NCI-H2107 treated with DMSO at 0.1 percent for 48 hours (cell line): ENCODE results near the gene TMEFF2.
"Not testable (repeated sequence)": the region's sequence is repeated elsewhere in the genome, so short reads cannot be mapped to it uniquely, and the experiment has no call there.

Source experiments
- DNase-seq: peaks from one replicate; lab custom pipeline; 2025; ENCODE audit not compliant: unreplicated experiment; lab: John Stamatoyannopoulos, UW

TMEFF2 gene

DNA sequence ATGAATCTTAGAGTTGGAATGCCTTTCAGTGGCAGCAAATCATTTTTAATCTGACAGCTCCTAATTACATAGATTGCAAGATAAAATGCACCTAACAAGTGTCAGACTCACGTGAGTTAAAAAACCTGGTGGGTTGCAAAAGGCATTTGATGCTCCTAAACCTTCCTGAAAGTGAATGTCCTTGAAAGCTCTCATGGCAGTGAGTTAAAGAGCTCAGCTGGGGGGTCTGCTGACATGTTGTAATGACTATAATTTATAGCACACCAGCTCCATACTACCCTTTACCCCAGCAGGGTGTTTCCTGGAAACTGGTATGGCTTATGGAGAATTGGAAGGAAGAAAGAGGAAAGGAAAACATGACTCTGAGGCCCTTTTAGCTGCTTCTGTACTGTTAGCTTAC lies 256.0 kb downstream of the TMEFF2 start:
- DNase-seq, result no peak

DNA sequence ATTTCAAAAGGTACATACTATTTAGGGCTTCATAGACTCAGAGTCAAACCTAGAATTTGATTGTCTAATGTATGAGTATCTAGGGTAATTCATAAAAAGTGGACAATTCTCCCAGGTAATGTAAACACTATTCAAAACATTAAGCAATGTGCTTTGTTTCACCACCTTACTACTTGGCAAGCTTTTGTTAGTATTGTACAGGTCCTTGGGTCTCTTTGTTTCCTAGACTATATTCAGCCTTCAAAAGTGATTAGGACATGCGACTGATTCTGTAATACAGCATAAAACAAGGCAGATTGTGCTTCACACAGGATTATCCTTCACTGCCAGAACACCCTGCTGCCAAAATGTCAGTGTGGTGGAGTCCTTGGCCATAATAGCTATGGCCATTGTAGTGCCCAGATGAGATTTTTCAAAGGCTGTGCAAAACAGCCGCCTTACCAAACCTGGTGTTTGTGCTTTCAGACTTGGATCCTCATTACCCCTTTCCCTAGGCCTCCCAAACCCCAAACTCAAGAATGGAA lies 257.8 kb downstream of the TMEFF2 start:
- no peak for DNase-seq

DNA sequence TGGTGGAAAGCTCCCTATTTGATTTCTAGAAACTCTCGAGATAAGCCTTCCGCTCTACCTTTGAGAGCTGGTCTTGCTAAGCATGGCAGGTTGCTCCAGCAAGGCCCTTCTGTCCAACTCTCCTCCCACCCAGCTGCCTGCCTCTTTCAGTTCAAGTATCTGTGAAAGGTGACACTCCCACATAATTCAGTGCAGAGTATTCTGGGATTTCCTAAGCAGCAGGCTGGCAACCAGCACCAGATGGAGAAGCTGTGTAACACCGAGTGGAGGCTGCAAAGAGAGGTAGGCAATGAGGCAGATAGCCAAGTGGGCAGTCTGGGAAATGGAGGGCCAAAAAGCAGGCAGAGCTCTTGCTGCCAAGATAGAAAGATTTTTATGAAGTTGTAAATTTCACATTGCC lies 259.5 kb downstream of the TMEFF2 start:
- peak; percentile 97 for DNase-seq

DNA sequence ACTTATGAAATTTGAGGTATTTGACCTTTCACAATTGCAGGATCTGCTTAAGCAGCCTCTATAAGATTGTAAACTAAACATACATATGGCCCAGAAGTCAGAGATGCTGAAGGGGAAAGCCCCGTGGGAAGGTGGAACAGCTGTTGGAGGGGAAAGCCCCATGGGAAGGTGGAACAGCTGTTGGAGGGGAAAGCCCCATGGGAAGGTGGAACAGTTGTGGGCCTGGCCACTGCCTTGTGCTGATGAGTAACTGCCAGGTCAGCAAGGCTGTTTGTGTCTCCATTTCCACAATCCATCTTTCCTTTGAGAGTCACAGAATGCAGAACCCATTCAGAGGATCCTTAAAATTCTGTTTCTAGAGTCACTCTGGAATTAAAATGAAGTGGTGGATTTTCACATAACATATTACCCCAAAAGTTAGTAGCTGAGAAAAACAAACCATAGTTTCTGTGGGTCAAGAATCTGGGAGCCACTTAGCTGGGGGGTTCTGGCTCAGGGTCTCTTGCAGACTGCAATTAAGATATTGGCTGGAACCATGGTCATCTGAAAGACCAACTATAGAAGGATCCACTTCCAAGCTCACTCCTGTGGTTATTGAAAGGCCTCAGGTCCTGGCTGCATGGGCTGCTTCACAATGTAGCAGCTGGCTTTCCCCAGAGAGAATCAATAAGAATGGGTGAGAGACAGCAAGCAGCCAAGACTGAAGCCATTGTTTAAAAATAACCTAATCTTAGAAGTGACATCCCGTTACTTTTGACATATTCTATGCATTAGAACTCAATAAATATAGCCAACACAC lies 261.2 kb downstream of the TMEFF2 start:
- no peak for DNase-seq

DNA sequence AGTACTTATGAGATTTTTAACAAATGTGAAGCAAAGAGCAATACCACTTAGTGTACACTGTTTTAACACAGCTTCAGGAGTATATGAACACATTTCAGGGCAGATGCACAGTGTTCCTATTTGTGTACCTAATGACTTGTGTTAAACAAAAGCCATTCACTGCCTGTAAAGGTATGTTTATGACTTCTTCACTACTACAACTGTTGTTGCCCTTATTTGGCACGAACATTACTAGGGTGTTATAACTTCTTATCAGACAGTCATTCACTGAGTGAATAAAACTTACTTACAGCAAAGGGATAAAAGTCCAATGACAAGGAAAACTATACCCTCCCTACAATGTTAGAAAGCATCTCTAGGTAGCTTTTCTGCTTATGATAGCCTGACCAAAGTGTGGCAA lies 262.4 kb downstream of the TMEFF2 start:
- no peak for DNase-seq

DNA sequence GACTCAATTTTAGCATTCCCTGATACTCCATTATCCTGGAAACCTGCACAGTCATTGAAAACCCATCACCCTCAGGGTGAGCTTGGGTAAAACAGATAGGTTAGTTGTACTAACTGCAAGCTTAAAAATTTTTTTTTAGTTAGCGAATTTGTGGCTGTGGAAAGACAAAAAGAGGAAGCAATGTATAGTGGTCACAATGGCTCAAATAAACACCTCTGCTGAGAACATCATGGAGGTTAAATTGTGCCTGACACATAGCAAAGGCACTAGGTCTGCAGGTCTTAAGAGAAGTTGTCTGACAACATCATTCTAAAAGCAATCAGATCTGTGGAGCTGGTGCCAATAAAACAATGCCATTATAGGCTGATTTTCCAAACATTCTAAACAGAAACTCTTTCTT lies 263.4 kb downstream of the TMEFF2 start:
- no peak for DNase-seq

DNA sequence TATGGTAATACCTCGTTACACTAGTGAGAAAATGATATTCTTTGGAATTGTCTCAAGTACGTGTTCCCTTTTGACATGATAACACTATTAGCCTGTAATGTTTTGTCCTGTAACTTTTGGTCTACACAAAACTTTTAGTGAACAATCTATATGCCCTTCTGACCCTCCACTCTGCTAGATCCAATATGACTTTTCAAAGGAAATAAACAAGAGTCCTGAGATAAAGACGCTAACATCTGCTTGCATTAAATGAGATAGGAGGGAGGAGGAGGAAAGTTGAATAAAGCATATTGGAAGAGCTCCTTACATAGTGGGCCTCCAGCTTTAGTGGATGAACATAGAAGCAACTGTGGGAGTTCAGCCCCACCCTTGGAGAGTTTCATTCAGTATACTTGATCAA lies 264.5 kb downstream of the TMEFF2 start:
- DNase-seq, result no peak

DNA sequence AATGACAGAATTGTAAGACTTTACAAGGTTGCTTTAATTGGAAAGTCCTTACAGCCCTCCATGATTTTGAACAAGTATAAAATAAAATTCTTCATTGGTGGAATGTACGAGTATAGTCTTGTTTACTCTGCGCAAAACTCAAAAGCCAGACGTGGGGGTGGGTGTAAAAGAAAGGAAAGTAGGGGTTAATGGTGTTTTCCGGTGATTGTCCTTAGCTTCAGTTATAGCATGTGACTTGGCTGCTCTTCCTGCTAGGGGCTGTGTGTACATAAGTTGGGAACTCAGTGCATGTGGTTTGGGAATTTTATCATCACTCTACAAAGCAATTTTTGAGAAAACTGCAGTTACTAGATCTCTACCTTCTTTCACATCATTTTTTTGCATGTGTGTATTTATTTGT lies 265.4 kb downstream of the TMEFF2 start:
- no peak for DNase-seq

DNA sequence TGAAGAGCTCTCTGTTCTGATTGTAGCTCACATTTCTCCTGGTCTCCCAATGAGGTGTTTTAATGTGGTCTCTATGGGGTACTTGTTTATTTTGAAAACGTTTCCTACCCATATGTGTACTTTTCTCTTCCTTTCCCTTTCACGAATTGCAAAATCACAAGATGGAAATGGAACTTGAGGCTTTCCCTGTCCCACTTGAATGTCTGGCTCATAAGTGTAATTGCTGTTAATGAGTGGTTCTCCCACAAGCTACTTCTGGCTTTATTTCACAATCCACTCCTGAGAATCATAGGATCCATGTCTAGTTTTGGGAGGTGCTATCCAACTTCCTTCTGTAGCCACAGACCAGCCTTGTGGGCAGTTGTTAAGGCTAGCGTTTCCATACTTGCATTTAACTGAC lies 266.7 kb downstream of the TMEFF2 start:
- DNase-seq, result peak; percentile 85

DNA sequence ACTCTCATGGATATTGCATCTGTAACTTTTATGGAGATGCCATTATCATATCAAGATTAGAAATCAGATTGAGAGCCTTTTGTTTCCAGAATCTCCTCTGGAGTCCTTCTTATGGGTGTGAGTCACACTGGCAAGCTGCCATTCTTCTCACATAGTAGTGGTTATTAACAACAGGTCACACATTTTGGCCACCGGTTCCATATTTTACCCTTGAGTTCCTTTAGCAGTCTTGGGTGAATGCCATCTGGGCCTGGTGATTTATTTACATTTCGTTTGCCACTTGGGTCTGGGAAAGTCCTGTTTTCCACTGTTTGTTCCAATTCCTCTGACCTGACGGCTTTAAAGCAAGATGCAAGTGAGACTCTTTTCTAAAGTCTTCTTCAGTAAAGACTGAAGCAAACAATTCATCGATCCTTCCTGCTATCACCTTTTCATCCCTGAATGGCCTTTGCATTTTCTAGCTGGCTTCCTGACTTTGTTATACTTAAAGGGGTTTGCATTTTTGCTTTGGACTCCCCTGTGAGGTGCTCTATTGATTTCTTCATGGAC lies 267.3 kb downstream of the TMEFF2 start:
- peak; percentile 50 for DNase-seq

DNA sequence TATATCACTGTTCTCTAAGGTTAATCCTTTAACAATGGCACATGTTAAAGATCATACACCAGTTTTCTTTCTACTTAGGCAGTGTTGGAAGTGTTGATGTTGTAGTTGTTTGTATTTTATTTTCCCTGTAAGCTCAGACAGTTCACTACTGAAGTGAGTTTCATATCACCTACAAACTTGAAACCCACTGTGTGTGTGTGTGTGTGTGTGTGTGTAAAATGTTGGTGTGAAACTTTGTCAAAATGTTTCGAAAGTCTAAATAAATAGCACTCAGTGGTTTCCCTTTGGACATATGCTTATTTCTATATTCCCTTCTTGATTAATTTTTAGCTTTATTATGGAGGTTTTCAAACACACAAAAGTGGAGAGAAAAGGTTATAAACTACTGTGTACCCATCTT lies 268.1 kb downstream of the TMEFF2 start:
- no peak for DNase-seq

DNA sequence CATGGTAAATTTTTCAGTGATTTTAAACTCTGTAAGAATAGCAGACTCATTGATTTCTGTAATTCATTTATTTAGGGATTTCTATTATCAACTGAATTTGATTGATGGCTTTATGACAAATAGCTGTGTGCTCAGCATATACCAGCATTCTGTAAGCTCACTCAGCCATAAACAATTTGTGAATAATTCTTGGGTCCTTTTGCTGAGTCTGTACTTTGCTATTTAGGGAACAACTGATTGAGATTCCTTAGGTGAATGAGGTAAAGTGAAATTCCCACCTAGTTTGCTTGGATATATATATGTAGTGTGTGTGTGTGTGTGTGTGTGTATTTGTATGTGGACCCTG lies 271.1 kb downstream of the TMEFF2 start:
- no peak for DNase-seq

DNA sequence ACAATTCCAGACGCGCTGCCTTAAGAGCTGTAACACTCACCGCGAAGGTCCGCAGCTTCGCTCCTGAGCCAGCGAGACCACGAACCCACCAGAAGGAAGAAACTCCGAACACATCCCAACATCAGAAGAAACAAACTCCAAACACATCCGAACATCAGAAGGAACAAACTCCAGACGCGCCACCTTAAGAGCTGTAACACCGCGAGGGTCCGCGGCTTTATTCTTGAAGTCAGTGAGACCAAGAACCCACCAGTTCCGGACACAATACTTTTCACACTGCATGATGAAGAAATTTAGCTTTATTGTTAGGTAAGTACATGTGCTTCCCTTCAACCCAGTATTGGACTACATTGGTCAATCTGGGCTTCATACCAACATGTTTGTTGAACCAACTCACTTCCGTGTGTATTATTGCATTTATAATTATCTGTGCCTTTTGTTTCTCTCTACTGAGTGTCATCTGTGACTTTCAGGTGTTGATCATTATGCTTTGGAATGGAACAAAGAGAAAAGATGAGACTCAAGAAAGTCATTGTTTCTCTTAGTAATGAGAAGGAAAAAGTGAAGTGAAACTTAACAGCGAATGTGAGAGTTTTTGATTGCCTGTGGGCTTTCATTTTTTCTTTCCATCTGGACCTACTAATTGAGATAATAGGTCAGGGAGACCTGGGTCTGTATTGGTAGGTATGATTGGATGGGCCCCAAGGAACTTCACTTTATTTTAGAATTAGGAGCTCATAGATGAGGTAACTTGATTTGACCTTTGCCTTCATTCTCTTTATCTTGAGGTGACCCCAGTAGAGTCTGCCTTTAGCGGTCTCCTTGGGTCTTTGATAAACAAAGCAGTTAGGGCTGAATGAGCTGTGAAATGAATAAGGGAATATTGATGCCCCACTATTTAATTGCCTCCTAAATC lies 271.7 kb downstream of the TMEFF2 start:
- no peak for DNase-seq

DNA sequence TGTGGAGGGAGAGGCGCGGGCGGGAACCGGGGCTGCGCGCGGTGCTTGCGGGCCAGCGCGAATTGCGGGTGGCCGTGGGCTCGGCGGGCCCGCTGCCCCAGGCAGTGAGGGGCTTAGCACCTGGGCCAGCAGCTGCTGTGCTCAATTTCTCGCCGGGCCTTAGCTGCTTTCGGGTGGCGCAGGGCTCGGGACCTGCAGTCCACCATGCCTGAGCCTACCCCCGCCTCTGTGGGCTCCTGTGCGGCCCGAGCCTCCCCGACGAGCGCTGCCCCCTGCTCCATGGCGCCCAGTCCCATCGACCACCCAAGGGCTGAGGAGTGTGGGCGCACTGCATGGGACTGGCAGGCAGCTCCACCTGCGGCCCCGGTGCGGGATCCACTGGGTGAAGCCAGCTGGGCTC lies 273.1 kb downstream of the TMEFF2 start:
- not testable (repeated sequence) for DNase-seq

DNA sequence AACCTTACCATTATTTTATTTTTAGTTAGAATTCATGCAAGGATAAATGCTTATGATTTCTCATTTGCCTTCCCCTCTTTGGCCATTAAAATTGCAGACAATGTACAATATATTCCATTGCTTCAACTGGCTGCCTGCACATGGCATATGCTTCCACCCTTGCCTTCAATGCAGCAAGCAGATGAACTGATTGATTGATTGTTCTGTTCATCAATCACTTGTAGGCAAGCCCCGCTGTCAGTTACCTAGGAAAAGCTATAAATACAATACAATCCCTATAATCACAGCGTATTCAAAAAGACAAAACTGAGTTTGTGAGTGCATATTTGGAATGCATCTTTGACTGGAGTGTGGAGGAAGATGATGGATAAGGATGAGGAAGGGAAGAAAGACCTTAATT lies 274.2 kb downstream of the TMEFF2 start:
- DNase-seq, result no peak

DNA sequence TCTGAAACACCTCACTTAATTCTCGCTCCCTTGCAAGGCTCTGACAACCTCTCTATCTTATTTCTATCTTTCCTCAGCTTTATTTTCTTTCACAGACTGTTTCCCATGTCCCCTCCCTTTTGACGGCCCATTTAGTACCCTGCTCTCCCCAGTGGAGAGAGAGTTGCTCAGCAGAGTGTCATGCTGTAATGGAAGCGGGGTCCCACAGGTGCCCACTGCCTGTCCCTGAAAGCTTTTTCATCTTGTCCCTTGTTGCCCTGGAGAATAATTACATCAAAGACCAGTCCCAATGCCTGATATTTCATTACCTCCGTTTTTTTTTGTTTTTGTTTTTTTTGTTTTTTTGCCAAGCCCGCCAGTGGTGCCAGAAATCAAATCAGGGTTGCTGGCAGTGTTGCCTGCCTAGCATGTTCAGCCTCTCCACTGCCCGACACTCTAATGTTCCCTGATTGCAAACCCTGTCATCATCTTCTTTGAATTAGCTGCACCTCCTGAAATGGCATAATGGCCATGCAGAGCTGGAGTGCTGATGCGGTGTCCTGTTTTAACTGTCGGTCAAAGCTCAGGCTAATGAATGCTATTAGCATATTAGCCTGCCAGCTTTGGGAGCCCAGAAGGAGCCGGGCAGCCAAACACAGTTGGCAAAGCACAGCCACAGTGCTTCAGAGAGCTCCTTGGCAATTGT lies 276.6 kb downstream of the TMEFF2 start:
- no peak for DNase-seq

DNA sequence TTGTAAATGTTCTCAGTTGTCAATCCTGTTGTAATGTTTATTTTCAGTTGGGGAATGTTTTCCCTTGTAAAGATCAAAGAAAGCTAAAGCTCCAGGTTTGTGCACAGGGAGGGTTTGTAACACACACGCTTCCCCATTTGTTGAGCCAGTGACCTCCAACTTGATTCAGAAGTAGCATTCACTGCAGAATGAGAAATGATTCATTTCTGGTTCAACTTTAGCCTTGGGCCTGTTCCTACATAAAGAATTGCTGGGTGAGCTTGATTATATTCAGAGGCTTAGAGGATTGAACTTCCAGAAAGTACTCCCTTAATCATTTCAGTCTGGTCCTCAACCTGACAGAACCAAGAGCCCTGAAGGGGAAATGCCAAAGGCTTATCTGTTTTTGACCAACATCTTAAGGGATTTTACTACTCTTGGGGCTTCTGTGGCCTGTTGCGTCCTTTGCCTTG lies 277.3 kb downstream of the TMEFF2 start:
- DNase-seq, result no peak

DNA sequence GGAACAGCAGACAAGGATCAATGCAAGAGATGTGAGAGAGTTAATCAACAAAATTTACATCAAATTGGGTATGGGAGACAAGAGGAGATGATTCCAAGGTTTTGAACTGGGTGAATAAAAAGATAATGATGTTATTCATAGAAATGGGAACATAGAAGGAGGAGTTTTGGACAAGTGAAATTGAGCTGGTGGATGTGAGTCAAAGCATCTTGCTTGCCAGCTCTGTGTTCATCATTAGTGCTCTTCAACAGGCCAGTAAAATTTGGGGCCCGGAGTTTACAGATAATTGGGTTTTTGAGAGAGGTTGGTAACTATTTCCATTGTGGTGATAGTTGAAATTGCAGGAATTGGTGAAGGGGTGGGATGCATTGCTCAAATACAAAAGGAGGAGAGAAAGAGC lies 277.9 kb downstream of the TMEFF2 start:
- DNase-seq, result no peak

DNA sequence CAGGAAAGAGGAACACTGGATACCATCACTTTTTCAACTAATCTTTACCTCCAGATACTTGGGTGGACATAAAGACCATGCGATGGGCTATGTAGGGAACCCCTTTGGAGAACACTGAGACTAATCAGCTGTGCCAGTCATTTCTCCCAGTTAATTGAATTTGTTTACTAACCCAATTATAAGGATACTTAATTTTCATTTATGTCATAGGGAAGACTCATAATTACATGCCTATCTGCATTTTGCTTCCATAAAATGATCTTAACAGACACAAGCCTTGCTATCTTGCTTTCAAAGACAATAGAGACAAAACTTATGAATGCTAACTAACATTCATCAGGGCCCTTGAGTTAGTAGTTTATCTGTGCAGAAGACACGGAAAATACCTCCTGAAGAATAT lies 279.0 kb downstream of the TMEFF2 start:
- no peak for DNase-seq

DNA sequence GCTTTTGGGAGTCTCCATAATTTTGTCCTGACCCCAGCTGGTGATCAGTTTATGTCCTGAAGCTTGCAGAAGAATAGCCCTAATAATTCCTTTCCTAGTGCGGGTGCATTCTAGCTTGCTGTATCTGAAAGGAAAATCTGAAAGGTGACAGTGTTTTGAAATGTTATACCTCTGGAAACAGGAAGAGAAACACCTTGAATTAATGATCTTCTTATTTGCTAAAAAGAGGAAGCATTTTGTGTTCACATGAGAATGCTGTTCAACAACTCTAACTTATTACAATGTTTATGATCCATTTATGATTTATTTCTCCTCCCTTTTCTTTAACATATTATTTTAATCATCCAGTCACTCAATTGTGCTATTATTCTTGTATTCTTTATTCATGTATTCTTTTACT lies 280.9 kb downstream of the TMEFF2 start:
- no peak for DNase-seq

DNA sequence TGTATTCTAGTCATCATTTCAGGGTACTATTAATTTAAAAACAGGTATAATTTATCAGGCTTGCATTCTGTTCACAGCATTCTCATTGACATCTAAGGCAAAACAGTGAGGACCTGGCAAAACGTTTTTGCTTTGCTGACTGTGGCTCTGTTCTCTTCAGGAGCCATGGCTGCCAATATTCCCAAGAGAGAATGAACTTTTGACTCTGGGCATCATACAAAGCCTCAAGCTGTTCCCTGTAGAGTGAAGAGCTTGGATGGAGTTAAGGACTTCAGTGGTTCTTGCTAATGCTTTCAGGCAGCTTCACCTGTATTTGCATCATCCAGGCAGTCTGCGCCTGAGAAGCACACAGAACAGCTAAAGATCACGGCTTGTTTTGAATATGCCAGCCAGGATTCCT lies 282.0 kb downstream of the TMEFF2 start:
- peak; percentile 15 for DNase-seq
